Measurements from ENCODE around the gene LONRF3.

LONRF3 gene

DNA sequence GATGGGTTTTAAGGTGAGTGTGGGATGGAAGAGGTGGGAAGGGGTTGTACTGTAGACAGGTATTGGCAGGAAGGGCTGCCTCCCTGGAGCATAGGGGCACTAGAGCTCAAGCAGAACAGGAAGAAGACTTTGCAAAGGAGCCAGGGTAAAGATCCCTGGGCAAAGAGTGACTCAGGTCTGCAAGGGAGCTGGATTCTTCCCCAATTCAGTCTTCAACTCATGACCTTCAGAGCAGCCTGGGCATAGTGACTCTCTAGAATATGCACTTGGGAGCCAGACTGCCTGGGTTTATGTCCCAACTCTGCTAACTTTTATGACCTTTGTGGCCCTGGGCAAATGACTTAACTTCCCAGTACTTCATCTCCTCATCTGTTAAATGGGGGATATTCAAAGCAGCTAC, 4.0 kb downstream of the LONRF3 start:
- TF ChIP-seq TAF1 (IDR thresholded peaks at IDR 0.05; ENCODE audit: borderline replicate concordance, insufficient read depth, low read length) = no peak
- TF ChIP-seq SIN3A (IDR thresholded peaks at IDR 0.05; ENCODE audit: borderline replicate concordance, insufficient read depth, low read length) = no peak
- no peak for TF ChIP-seq FOXP2 (optimal IDR thresholded peaks at IDR 0.05; ENCODE audit: borderline replicate concordance, extremely low read depth, extremely low read length, insufficient read depth)
- TF ChIP-seq, protein P1, sequence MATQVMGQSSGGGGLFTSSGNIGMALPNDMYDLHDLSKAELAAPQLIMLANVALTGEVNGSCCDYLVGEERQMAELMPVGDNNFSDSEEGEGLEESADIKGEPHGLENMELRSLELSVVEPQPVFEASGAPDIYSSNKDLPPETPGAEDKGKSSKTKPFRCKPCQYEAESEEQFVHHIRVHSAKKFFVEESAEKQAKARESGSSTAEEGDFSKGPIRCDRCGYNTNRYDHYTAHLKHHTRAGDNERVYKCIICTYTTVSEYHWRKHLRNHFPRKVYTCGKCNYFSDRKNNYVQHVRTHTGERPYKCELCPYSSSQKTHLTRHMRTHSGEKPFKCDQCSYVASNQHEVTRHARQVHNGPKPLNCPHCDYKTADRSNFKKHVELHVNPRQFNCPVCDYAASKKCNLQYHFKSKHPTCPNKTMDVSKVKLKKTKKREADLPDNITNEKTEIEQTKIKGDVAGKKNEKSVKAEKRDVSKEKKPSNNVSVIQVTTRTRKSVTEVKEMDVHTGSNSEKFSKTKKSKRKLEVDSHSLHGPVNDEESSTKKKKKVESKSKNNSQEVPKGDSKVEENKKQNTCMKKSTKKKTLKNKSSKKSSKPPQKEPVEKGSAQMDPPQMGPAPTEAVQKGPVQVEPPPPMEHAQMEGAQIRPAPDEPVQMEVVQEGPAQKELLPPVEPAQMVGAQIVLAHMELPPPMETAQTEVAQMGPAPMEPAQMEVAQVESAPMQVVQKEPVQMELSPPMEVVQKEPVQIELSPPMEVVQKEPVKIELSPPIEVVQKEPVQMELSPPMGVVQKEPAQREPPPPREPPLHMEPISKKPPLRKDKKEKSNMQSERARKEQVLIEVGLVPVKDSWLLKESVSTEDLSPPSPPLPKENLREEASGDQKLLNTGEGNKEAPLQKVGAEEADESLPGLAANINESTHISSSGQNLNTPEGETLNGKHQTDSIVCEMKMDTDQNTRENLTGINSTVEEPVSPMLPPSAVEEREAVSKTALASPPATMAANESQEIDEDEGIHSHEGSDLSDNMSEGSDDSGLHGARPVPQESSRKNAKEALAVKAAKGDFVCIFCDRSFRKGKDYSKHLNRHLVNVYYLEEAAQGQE (IDR thresholded peaks at IDR 0.05; ENCODE audit: insufficient read depth in 1 of 2, low read depth in 2 of 2, low read length in 2 of 2) = no peak
- TF ChIP-seq POLR2AphosphoS5 (IDR thresholded peaks at IDR 0.05; ENCODE audit: low read depth, low read length) = no peak

GRCh38 chrX:118980761-118981160, 6.3 kb downstream of the LONRF3 start:
- TF ChIP-seq, protein P1 (IDR thresholded peaks at IDR 0.05; ENCODE audit: insufficient read depth in 1 of 2, low read depth in 2 of 2, low read length in 2 of 2) = no peak

DNA sequence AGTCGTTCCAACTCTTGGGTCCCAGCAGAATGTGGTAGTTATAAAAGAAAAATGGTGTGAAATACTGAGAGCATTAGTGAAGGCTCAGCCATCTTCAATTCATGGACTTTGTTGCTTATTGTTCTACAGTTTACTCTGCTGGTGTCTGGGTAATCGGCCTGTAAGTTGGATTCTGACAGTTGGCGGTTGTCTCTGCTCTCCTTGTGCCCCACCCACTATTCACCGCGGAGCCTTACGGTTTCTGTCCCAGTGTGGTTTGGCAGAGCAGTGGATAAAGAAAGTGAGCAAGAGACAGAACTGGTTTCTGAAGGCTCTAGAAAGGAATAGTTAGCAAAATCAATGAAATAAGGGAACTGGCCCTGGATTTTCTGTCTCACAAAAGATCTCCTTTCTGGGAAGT, 9.1 kb downstream of the LONRF3 start:
- TF ChIP-seq SIN3A (IDR thresholded peaks at IDR 0.05; ENCODE audit: borderline replicate concordance, insufficient read depth, low read length) (no peak), FOXP2 (optimal IDR thresholded peaks at IDR 0.05; ENCODE audit: borderline replicate concordance, extremely low read depth, extremely low read length, insufficient read depth) (no peak), POLR2AphosphoS5 (IDR thresholded peaks at IDR 0.05; ENCODE audit: low read depth, low read length) (no peak), TAF1 (IDR thresholded peaks at IDR 0.05; ENCODE audit: borderline replicate concordance, insufficient read depth, low read length) (no peak)
- TF ChIP-seq, protein P1 (IDR thresholded peaks at IDR 0.05; ENCODE audit: insufficient read depth in 1 of 2, low read depth in 2 of 2, low read length in 2 of 2) = no peak

- TF ChIP-seq FOXP2 (optimal IDR thresholded peaks at IDR 0.05; ENCODE audit: borderline replicate concordance, extremely low read depth, extremely low read length, insufficient read depth) (no peak), TAF1 (IDR thresholded peaks at IDR 0.05; ENCODE audit: borderline replicate concordance, insufficient read depth, low read length) (no peak), POLR2AphosphoS5 (IDR thresholded peaks at IDR 0.05; ENCODE audit: low read depth, low read length) (no peak), SIN3A (IDR thresholded peaks at IDR 0.05; ENCODE audit: borderline replicate concordance, insufficient read depth, low read length) (no peak)
- TF ChIP-seq, protein P1 (IDR thresholded peaks at IDR 0.05; ENCODE audit: insufficient read depth in 1 of 2, low read depth in 2 of 2, low read length in 2 of 2) = no peak
These were observed 14.5 kb downstream of the LONRF3 start for GRCh38 chrX:118988911-118989310.

- no peak for TF ChIP-seq FOXP2 (optimal IDR thresholded peaks at IDR 0.05; ENCODE audit: borderline replicate concordance, extremely low read depth, extremely low read length, insufficient read depth)
- TF ChIP-seq, protein P1 (IDR thresholded peaks at IDR 0.05; ENCODE audit: insufficient read depth in 1 of 2, low read depth in 2 of 2, low read length in 2 of 2) = no peak
- no peak for TF ChIP-seq POLR2AphosphoS5 (IDR thresholded peaks at IDR 0.05; ENCODE audit: low read depth, low read length)
- no peak for TF ChIP-seq TAF1 (IDR thresholded peaks at IDR 0.05; ENCODE audit: borderline replicate concordance, insufficient read depth, low read length)
- TF ChIP-seq SIN3A (IDR thresholded peaks at IDR 0.05; ENCODE audit: borderline replicate concordance, insufficient read depth, low read length) = no peak
These were observed 15.5 kb downstream of the LONRF3 start for GRCh38 chrX:118989886-118990285.
